Measurements from ENCODE around the gene RUNX1.

DNA sequence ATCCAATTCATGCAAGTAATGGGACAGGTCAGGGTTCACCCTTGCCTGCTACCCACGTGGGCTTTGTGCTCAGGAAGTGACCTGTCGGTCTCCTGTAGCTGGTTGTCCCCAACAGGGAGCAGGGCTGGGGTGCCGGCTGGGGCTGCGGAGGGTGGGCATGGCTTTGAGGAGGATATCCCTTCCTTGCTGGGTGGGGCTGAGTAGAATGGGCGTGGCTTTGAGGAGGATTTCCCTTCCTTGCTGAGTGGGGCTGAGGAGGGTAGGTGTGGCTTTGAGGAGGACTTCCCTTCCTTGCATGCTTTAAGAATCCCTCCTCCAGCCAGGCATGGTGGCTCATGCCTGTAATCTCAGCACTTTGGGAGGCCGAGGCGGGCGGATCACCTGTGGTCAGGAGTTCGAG, 229.1 kb downstream of the RUNX1 start:
- TF ChIP-seq, protein P1, sequence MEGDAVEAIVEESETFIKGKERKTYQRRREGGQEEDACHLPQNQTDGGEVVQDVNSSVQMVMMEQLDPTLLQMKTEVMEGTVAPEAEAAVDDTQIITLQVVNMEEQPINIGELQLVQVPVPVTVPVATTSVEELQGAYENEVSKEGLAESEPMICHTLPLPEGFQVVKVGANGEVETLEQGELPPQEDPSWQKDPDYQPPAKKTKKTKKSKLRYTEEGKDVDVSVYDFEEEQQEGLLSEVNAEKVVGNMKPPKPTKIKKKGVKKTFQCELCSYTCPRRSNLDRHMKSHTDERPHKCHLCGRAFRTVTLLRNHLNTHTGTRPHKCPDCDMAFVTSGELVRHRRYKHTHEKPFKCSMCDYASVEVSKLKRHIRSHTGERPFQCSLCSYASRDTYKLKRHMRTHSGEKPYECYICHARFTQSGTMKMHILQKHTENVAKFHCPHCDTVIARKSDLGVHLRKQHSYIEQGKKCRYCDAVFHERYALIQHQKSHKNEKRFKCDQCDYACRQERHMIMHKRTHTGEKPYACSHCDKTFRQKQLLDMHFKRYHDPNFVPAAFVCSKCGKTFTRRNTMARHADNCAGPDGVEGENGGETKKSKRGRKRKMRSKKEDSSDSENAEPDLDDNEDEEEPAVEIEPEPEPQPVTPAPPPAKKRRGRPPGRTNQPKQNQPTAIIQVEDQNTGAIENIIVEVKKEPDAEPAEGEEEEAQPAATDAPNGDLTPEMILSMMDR (IDR thresholded peaks at IDR 0.05; ENCODE audit: extremely low read depth in 1 of 2, insufficient read depth in 1 of 2, low read depth in 1 of 2, low read length in 2 of 2), result no peak
- no peak for TF ChIP-seq POLR2AphosphoS5 (IDR thresholded peaks at IDR 0.05; ENCODE audit: insufficient read depth, low read depth, low read length)
- no peak for TF ChIP-seq POLR2A (IDR thresholded peaks at IDR 0.05; ENCODE audit: low read depth, low read length)
- TF ChIP-seq JUN (IDR thresholded peaks at IDR 0.05; ENCODE audit: borderline replicate concordance, insufficient read depth, insufficient read length, low read depth), result no peak
- TF ChIP-seq EZH2 (IDR thresholded peaks at IDR 0.05; ENCODE audit: borderline replicate concordance, low read depth, low read length, severe bottlenecking), result no peak
- TF ChIP-seq, protein P2, sequence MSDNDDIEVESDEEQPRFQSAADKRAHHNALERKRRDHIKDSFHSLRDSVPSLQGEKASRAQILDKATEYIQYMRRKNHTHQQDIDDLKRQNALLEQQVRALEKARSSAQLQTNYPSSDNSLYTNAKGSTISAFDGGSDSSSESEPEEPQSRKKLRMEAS (IDR thresholded peaks at IDR 0.05; ENCODE audit: insufficient read depth, insufficient read length), result no peak
- no peak for TF ChIP-seq MYC (IDR thresholded peaks at IDR 0.05; ENCODE audit: low read depth, low read length)
- no peak for TF ChIP-seq GATA2 (IDR thresholded peaks at IDR 0.05; ENCODE audit: insufficient read depth, insufficient read length, low read depth, low read length)
- no peak for TF ChIP-seq FOS (IDR thresholded peaks at IDR 0.05; ENCODE audit: borderline replicate concordance, insufficient read depth, low read length)

Data from endothelial cell of umbilical vein (primary cell).